Fibroblast of villous mesenchyme (primary cell): Measurements from ENCODE around the gene ADGRG6. TPM values are rescaled to one million over a fixed set of nuclear protein-coding genes. Genes with fewer than 3 reads are reported as not detected.
A peak's percentile ranks its signal among the peaks of the same experiment; 100 is the strongest.

Source experiments
- DNase-seq: peaks from one replicate; pipeline ENCODE4 v3.0.0-alpha.2; 2010; ENCODE audit warnings: low read depth
- H3K4me3 ChIP-seq: 2 replicates; pipeline ENCODE4 v1.5.1; 2011; ENCODE audit warnings: low read depth, mild to moderate bottlenecking, low read length
- total RNA-seq: library from RNA; depleted of rRNA; stranded (reverse); fragments of >200 nt; gene quantifications from 2 replicates; pipeline ENCODE4 v1.2.3, GENCODE V29; 2012
- TF ChIP-seq, protein P1 (sequence below): IDR thresholded peaks from 2 replicates; pipeline ENCODE4 v1.5.1; 2012; ENCODE audit warnings: low read depth, mild to moderate bottlenecking, low read length; ENCODE audit not compliant: insufficient read depth

The ADGRG6 gene
- total RNA-seq, 1 donor = 153 TPM

- TF ChIP-seq, protein P1, sequence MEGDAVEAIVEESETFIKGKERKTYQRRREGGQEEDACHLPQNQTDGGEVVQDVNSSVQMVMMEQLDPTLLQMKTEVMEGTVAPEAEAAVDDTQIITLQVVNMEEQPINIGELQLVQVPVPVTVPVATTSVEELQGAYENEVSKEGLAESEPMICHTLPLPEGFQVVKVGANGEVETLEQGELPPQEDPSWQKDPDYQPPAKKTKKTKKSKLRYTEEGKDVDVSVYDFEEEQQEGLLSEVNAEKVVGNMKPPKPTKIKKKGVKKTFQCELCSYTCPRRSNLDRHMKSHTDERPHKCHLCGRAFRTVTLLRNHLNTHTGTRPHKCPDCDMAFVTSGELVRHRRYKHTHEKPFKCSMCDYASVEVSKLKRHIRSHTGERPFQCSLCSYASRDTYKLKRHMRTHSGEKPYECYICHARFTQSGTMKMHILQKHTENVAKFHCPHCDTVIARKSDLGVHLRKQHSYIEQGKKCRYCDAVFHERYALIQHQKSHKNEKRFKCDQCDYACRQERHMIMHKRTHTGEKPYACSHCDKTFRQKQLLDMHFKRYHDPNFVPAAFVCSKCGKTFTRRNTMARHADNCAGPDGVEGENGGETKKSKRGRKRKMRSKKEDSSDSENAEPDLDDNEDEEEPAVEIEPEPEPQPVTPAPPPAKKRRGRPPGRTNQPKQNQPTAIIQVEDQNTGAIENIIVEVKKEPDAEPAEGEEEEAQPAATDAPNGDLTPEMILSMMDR = no peak
- DNase-seq = no peak
These were observed 21.6 kb downstream of the ADGRG6 start for GRCh38 chr6:142323377-142323776.

DNA sequence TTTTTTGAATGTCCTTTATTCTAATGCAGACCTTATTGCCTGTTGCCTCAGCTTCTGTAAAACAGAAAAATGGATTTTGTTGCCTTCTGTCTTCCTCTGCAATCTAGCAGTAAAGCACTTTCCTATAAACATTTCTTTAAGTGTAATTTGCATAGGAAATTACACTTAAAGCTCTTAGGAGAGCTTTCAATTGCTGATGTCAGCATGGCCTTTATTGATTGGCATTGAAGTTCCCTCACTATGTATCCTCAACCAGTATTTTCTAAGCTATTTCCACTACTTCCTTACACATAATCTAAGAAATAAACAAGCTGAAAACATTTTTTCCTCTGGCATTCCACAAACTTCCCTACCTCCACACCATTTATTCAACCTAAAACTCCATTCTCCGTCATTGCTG lies 22.3 kb downstream of the ADGRG6 start:
- TF ChIP-seq, protein P1 = no peak

More at GRCh38 chr6:142323377-142323776, 21.6 kb downstream of the ADGRG6 start:
- no peak overlapping the region for H3K4me3 ChIP-seq

DNA sequence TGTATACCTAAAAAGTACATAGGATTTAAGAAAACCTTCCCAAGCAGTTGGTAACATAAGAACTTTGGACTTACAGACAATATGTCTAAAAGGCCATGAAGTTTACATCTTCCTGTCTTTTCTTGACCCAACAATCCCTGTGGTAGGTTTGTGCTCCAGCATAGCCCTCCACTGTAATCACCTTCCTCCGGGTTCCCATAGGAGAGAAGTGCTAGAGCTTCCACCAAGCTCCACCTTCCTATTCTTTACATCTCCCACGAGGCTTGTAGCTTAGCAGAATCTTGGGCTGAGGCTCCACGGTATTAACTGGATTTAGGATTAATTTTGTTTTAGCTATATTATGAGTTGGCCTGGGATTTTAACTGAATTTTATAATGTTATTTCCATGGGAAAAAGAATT lies 23.3 kb downstream of the ADGRG6 start:
- TF ChIP-seq, protein P1 = no peak
- no peak for DNase-seq
- H3K4me3 ChIP-seq = no peak overlapping the region

More for the DNA sequence above, 22.3 kb downstream of the ADGRG6 start:
- no peak for DNase-seq
- H3K4me3 ChIP-seq = no peak overlapping the region

DNA sequence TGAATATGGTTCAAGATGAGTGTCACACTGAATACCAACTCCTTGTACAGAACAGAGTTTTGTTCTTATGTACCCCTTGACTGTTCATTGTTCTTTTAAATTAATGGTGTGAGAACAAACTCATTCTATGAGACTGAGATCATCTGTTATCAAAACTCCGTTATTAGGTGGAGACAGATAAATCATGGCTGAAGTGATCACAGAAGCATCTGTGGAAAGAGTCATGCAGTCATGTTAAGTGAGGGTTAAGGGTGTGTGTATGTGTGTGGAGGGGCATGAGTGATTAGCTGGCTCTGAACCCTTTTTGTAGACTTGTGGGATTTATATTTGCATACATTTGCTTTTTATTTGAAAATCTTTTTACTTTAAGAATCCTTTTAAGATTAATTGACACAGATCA lies 24.7 kb downstream of the ADGRG6 start:
- TF ChIP-seq, protein P1 = no peak
- DNase-seq = no peak
- H3K4me3 ChIP-seq = no peak overlapping the region

GRCh38 chr6:142328070-142328469 lies 26.3 kb downstream of the ADGRG6 start:
- no peak for DNase-seq
- H3K4me3 ChIP-seq = no peak overlapping the region
- TF ChIP-seq, protein P1 = no peak

- TF ChIP-seq, protein P1 = no peak
- H3K4me3 ChIP-seq = no peak overlapping the region
- no peak for DNase-seq
These were observed 27.8 kb downstream of the ADGRG6 start for GRCh38 chr6:142329486-142330113.

GRCh38 chr6:142331075-142331551 lies 29.3 kb downstream of the ADGRG6 start:
- TF ChIP-seq, protein P1 = no peak
- H3K4me3 ChIP-seq = no peak overlapping the region
- DNase-seq = peak; percentile 41
